ENCODE data around the gene TIGD6. TPM values are rescaled to one million over a fixed set of nuclear protein-coding genes. Genes with fewer than 3 reads are reported as not detected.
A peak's percentile ranks its signal among the peaks of the same experiment; 100 is the strongest.

Gene TIGD6
- total and polyA plus RNA-seq, 2 of the 4 experiments (the other 2 are of a cell fraction) = 5.8 to 6.6 TPM

- Histone ChIP-seq H2AK9ac (replicated peaks; ENCODE audit: low read depth, low read length, poor library complexity) (no peak overlapping the region), H3K4me2 (ENCODE audit: low read depth, low read length) (no peak overlapping the region), H3K36me3 (ENCODE audit: control insufficient read depth, insufficient read depth, low read length) (peaks cover 39% of the 10 kb centered on the region), H3K4ac (ENCODE audit: low read depth, low read length) (no peak overlapping the region), H2BK15ac (ENCODE audit: low read depth, low read length) (no peak overlapping the region), H2BK120ac (ENCODE audit: low read depth, low read length) (no peak overlapping the region), H3K9me1 (ENCODE audit: insufficient read depth, low read length) (peaks cover 9% of the 10 kb centered on the region; the same call in 1 of the 2 replicates), H2BK20ac (ENCODE audit: low read depth, low read length) (no peak overlapping the region; the same call in 1 of the 2 replicates), H3K23ac (ENCODE audit: low read depth, low read length) (0 out of 2 replicates have a peak overlapping the region, but pooled peaks have one; percentile 7), H4K5ac (ENCODE audit: low read depth, low read length) (no peak overlapping the region), H3K14ac (replicated peaks; ENCODE audit: low read depth, low read length) (no peak overlapping the region), H2AFZ (replicated peaks; ENCODE audit: low read length, poor library complexity) (no peak overlapping the region), H2AK5ac (ENCODE audit: low read depth, low read length) (peak overlapping the region; percentile 14; the same call in 1 of the 2 replicates), H3K18ac (ENCODE audit: low read depth, low read length) (no peak overlapping the region), H3K56ac (ENCODE audit: extremely low read depth, insufficient read depth, low read length) (no peak overlapping the region), H3K9me3 (ENCODE audit: control insufficient read depth, insufficient read depth, low read length) (no peaks in the 10 kb centered on the region), H2BK5ac (ENCODE audit: low read depth, low read length, poor library complexity, severe bottlenecking) (no peak overlapping the region), H3K27ac (ENCODE audit: insufficient read depth, low read length) (no peak overlapping the region), H3K79me1 (ENCODE audit: low read depth in 1 of 2, low read length in 2 of 2) (peaks cover 3 to 61% of the 10 kb centered on the region in 2 experiments), H3K4me1 (ENCODE audit: control insufficient read depth, insufficient read depth, low read length) (0 out of 2 replicates have a peak, but pooled peaks cover 4% of the 10 kb centered on the region), H3K4me3 (ENCODE audit: insufficient read depth, low read depth, low read length) (no peak overlapping the region), H4K20me1 (ENCODE audit: insufficient read depth, low read length) (no peaks in the 10 kb centered on the region), H4K91ac (ENCODE audit: insufficient read depth, low read depth, low read length) (no peak overlapping the region), H3K9ac (ENCODE audit: low read depth, low read length) (no peak overlapping the region), H3K27me3 (ENCODE audit: control insufficient read depth, insufficient read depth, low read length) (no peaks in the 10 kb centered on the region), H4K8ac (ENCODE audit: low read depth in 2 of 2, low read length in 2 of 2) (no peak overlapping the region)
- DNase-seq (no peak), ATAC-seq (ENCODE audit: low read depth) (no peak)
- in situ Hi-C loops (cut with MboI; ENCODE audit: low sequenced_read_pairs) = no loop called here
- POLR2A ChIA-PET (ENCODE audit: unreplicated experiment) = no interaction called here
- TF ChIP-seq MAFK (IDR thresholded peaks at IDR 0.05; ENCODE audit: low read depth, low read length) (peak; percentile 30; the same call in 1 of the 2 replicates), SMC3 (IDR thresholded peaks at IDR 0.05; ENCODE audit: low read depth, low read length) (no peak)
- 93% methylated on average over 3 of the region's 7 CpGs; no CpG with 5 or more reads in 1 of the 2 experiments for WGBS, 2 experiments (ENCODE audit: extremely low coverage in 2 of 2, insufficient read length in 1 of 2)
- no TSS peak for BruUV-seq (replicated peaks)
- CTCF ChIA-PET = no interaction called here
- dilution Hi-C loops (cut with HindIII; ENCODE audit: low sequenced_read_pairs, unreplicated experiment) = no loop called here
- intact Hi-C loops (cut with micrococcal nuclease) = loop anchor here (10.0 kb wide), 1 partner anchor 179 kb away; no protein-coding TSS in a partner anchor
These were observed 34.9 kb upstream of the TIGD6 start for GRCh38 chr5:150035139-150035895.
